Lower lobe of right lung (tissue), 2 donors: ENCODE measurements around the gene IL17B. TPM values are rescaled to one million over a fixed set of nuclear protein-coding genes. Genes with fewer than 3 reads are reported as not detected.

Source experiments
- ATAC-seq, 2 donors: fragments of 200-7000 bp; cut with Tn5 transposase; one replicate each; pipeline ENCODE4 v1.9.1; 2020 to 2022; ENCODE audit warnings: mild to moderate bottlenecking in 2 of 2, moderate library complexity in 2 of 2
- DNase-seq: peaks from one replicate; pipeline ENCODE4 v3.0.0-alpha.2; 2020
- H3K27ac ChIP-seq: fragments of 200-600 bp; one replicate; pipeline ENCODE4 v1.8.0; 2022
- H3K27me3 ChIP-seq: fragments of 200-600 bp; one replicate; pipeline ENCODE4 v1.8.0; 2022; ENCODE audit warnings: low read depth
- H3K36me3 ChIP-seq: fragments of 200-600 bp; one replicate; pipeline ENCODE4 v1.8.0; 2022; ENCODE audit warnings: mild to moderate bottlenecking
- H3K4me1 ChIP-seq: fragments of 200-600 bp; one replicate; pipeline ENCODE4 v1.8.0; 2022
- H3K4me3 ChIP-seq: fragments of 200-600 bp; one replicate; pipeline ENCODE4 v1.8.0; 2022; ENCODE audit warnings: mild to moderate bottlenecking
- H3K9me3 ChIP-seq: fragments of 200-600 bp; one replicate; pipeline ENCODE4 v1.8.0; 2022
- intact Hi-C: fragments of 100-400 bp; cut with DNase I; formaldehyde crosslinking; loops from one replicate; pipeline ENCODE4 v1.11.0; 2022
- total RNA-seq: library from RNA; stranded (reverse); fragmentation: NEBNext Ultra II Directional; extraction: Animal tissue kit (Norgen Biotek cat#: 25700); gene quantifications from one replicate; pipeline ENCODE4 v1.2.1, GENCODE V29; 2021
- TF ChIP-seq, protein P1 (sequence below): fragments of 200-600 bp; IDR thresholded peaks from one replicate; pipeline ENCODE4 v1.8.0; 2022; ENCODE audit warnings: antibody characterized with exemption, mild to moderate bottlenecking
- donor health status: DM: no; HTN: yes; CAD: no; lungs with severe emphysema.

Gene IL17B
- total RNA-seq, 1 donor from 2014 or later = not detected

- DNase-seq (no peak), ATAC-seq (no peak)
- H3K9me3 ChIP-seq = no peaks in the 10 kb centered on the region
- H3K36me3 ChIP-seq = no peaks in the 10 kb centered on the region
- intact Hi-C loops = loop anchor here (10.0 kb wide), 1 partner anchor 51 kb away; no protein-coding TSS in a partner anchor
- H3K27me3 ChIP-seq = no peaks in the 10 kb centered on the region
- H3K4me3 ChIP-seq = no peak overlapping the region
- H3K27ac ChIP-seq = no peak overlapping the region
- no peaks in the 10 kb centered on the region for H3K4me1 ChIP-seq
- TF ChIP-seq, protein P1, sequence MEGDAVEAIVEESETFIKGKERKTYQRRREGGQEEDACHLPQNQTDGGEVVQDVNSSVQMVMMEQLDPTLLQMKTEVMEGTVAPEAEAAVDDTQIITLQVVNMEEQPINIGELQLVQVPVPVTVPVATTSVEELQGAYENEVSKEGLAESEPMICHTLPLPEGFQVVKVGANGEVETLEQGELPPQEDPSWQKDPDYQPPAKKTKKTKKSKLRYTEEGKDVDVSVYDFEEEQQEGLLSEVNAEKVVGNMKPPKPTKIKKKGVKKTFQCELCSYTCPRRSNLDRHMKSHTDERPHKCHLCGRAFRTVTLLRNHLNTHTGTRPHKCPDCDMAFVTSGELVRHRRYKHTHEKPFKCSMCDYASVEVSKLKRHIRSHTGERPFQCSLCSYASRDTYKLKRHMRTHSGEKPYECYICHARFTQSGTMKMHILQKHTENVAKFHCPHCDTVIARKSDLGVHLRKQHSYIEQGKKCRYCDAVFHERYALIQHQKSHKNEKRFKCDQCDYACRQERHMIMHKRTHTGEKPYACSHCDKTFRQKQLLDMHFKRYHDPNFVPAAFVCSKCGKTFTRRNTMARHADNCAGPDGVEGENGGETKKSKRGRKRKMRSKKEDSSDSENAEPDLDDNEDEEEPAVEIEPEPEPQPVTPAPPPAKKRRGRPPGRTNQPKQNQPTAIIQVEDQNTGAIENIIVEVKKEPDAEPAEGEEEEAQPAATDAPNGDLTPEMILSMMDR = no peak
Measured at GRCh38 chr5:149366169-149366729, 12.8 kb downstream of the IL17B start.

DNA sequence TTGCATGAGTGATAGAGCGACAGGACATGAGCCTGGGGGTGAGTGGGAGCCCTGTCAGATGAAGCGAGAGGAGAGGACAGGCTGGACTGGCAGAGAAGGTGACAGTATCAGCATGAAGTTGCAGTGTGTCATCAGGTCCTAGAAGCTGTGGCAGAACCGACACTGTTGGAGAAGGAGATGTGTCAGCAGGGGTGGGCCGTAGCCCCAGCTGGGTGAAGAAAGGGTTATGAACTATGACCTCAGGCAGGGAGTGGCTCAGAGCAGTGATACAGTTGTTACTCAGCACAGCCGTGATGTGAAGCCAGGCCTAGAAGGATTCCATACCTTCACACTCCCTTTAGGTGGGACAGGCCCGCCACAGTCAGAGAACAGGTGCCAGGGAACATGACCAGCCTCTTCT lies 13.7 kb downstream of the IL17B start:
- Histone ChIP-seq H3K27ac (no peak overlapping the region), H3K27me3 (no peaks in the 10 kb centered on the region), H3K4me1 (peaks cover 4% of the 10 kb centered on the region), H3K9me3 (no peaks in the 10 kb centered on the region), H3K4me3 (no peak overlapping the region), H3K36me3 (no peaks in the 10 kb centered on the region)
- intact Hi-C loops = loop anchor here (10.0 kb wide), 1 partner anchor 51 kb away; no protein-coding TSS in a partner anchor
- TF ChIP-seq, protein P1 = no peak
- DNase-seq (no peak), ATAC-seq (no peak)

DNA sequence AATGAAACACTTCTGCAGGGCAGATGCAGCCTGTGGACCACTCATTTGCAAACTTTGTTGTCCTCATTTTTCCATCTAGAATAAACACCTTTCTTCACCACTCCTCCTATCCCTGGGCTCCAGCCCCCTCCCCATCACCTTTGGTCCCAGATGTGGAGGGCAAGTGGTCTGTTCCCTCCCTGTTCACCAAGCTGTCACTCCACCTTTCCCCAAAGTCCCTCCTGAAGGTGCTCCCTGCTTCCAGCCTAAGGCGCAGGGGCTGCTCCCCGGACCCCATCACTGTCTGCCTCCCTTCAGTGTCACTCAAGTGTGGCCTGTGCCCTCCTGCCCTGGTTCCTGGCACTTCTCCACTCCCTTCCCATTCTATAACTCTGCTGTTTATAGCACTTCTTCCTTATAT lies 14.4 kb downstream of the IL17B start:
- Histone ChIP-seq H3K27me3 (no peaks in the 10 kb centered on the region), H3K4me1 (peaks cover 11% of the 10 kb centered on the region), H3K27ac (no peak overlapping the region), H3K36me3 (no peaks in the 10 kb centered on the region), H3K9me3 (no peaks in the 10 kb centered on the region), H3K4me3 (no peak overlapping the region)
- intact Hi-C loops = loop anchor here (10.0 kb wide), 1 partner anchor 50 kb away; no protein-coding TSS in a partner anchor
- DNase-seq (no peak), ATAC-seq (no peak)
- TF ChIP-seq, protein P1 = no peak

DNA sequence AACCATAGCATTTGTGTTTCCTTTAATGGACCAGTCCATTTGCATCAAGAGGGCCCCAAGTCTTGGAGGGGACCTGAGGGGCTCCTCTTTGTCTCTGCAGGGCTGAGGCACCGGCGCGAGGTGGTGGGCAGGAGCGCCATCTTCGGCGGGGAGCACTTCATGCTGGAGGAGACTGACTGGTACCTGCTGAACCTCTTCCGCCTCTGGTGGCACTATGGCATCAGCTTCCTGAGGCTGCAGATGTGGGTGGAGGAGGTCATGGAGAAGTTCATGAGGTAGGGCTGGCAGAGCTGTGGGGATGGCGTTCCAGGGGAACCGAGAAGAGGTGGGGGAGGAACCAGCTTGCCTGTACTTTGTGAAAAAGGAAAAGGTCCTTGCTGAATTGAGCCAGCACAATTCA lies 15.2 kb downstream of the IL17B start:
- TF ChIP-seq, protein P1 = no peak
- H3K27me3 ChIP-seq = no peaks in the 10 kb centered on the region
- DNase-seq (no peak), ATAC-seq (no peak)
- no peaks in the 10 kb centered on the region for H3K36me3 ChIP-seq
- H3K4me3 ChIP-seq = no peak overlapping the region
- intact Hi-C loops = loop anchor here (10.0 kb wide), 1 partner anchor 49 kb away; no protein-coding TSS in a partner anchor
- no peaks in the 10 kb centered on the region for H3K9me3 ChIP-seq
- H3K27ac ChIP-seq = no peak overlapping the region
- H3K4me1 ChIP-seq = peaks cover 13% of the 10 kb centered on the region

GRCh38 chr5:149363358-149363757 lies 15.7 kb downstream of the IL17B start:
- H3K4me3 ChIP-seq = no peak overlapping the region
- no peaks in the 10 kb centered on the region for H3K9me3 ChIP-seq
- H3K36me3 ChIP-seq = no peaks in the 10 kb centered on the region
- no peak overlapping the region for H3K27ac ChIP-seq
- TF ChIP-seq, protein P1 = no peak
- no peaks in the 10 kb centered on the region for H3K27me3 ChIP-seq
- intact Hi-C loops = loop anchor here (10.0 kb wide), 1 partner anchor 49 kb away; no protein-coding TSS in a partner anchor
- ATAC-seq (no peak), DNase-seq (no peak)
- peaks cover 18% of the 10 kb centered on the region for H3K4me1 ChIP-seq
